ENCODE measurements around the gene NPAS4. TPM values are rescaled to one million over a fixed set of nuclear protein-coding genes. Genes with fewer than 3 reads are reported as not detected.
"Not testable (repeated sequence)": the region's sequence is repeated elsewhere in the genome, so short reads cannot be mapped to it uniquely, and the experiment has no call there.

Gene NPAS4
- total and polyA plus RNA-seq, 2 of the 13 experiments (the other 11 are each of a cell fraction or from before 2014, with no cell fraction given): not detected

DNA sequence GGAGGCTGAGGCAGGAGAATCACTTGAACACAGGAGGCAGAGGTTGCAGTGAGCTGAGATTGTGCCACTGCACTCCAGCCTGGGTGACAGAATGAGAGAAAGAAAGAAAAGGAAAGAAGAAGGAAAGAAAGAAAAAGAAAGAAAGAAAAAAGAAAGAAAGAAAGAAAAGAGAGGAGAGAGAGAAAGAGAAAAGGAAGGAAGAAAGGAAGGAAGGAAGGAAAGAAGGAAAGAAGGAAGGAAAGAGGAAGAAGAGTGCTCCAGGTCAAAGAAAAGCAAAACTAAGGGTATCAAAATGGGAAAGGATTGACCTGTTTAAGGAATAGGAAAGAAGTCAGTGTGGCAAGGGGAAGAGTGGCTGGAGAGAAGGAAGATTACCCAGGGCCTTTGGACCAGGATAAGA is 10.5 kb downstream of the NPAS4 start:
- H3K27ac ChIP-seq (ENCODE audit: extremely low read length, insufficient read depth, low read length); H3K9me3 ChIP-seq (ENCODE audit: low read length); in situ Hi-C loops (cut with HindIII; ENCODE audit: extremely low pct_ligation_motif_present, low pct_unique_long_range_greater_than_20kb); ATAC-seq; DNase-seq (ENCODE audit: low spot score); H3K4me1 ChIP-seq (ENCODE audit: insufficient read depth, low read length); H3K79me2 ChIP-seq (ENCODE audit: insufficient read depth, low read length); H3K4me3 ChIP-seq (replicated peaks in 1 of 3; ENCODE audit: insufficient read depth in 1 of 3, low read depth in 2 of 3, low read length in 3 of 3); H2AFZ ChIP-seq (ENCODE audit: low read length); H3K27me3 ChIP-seq (ENCODE audit: control insufficient read depth in 1 of 2, insufficient read depth in 2 of 2, low read length in 2 of 2); BruUV-seq (replicated peaks); intact Hi-C loops (cut with micrococcal nuclease; ENCODE audit: unreplicated experiment); H3K4me2 ChIP-seq (ENCODE audit: low read depth, low read length); H4K20me1 ChIP-seq (ENCODE audit: insufficient read depth, low read length); FAIRE-seq; H3K9ac ChIP-seq (ENCODE audit: insufficient read depth, low read depth, low read length): not testable (repeated sequence)
- ChIA-PET POLR2A (interaction anchor here (1.1 kb wide), 1 partner anchor 8 kb away, joined by 3 read pairs; no protein-coding TSS in a partner anchor), CTCF (ENCODE audit: low intra/inter-chr PET ratio, low total read pairs) (interaction anchor here (1.4 kb wide), 1 partner anchor 23 kb away, joined by 5 read pairs; no protein-coding TSS in a partner anchor)
- peaks cover 4 to 13% of the 10 kb centered on the region in 2 experiments; a peak in 3 of 5 replicates for H3K36me3 ChIP-seq (replicated peaks in 1 of 2; ENCODE audit: control insufficient read depth in 1 of 2, insufficient read depth in 2 of 2, low read length in 2 of 2)

GRCh38 chr11:66431871-66432329 is 11.1 kb downstream of the NPAS4 start:
- H3K27me3 ChIP-seq (ENCODE audit: control insufficient read depth in 1 of 2, insufficient read depth in 2 of 2, low read length in 2 of 2); H3K4me1 ChIP-seq (ENCODE audit: insufficient read depth, low read length); FAIRE-seq; H3K27ac ChIP-seq (ENCODE audit: extremely low read length, insufficient read depth, low read length); H3K4me2 ChIP-seq (ENCODE audit: low read depth, low read length); H2AFZ ChIP-seq (ENCODE audit: low read length); H3K9me3 ChIP-seq (ENCODE audit: low read length); intact Hi-C loops (cut with micrococcal nuclease; ENCODE audit: unreplicated experiment); H3K4me3 ChIP-seq (replicated peaks in 1 of 3; ENCODE audit: insufficient read depth in 1 of 3, low read depth in 2 of 3, low read length in 3 of 3); ATAC-seq; POLR2A ChIA-PET; H4K20me1 ChIP-seq (ENCODE audit: insufficient read depth, low read length); BruUV-seq (replicated peaks); in situ Hi-C loops (cut with HindIII; ENCODE audit: extremely low pct_ligation_motif_present, low pct_unique_long_range_greater_than_20kb); H3K9ac ChIP-seq (ENCODE audit: insufficient read depth, low read depth, low read length); DNase-seq (ENCODE audit: low spot score); H3K79me2 ChIP-seq (ENCODE audit: insufficient read depth, low read length): not testable (repeated sequence)
- CTCF ChIA-PET (ENCODE audit: low intra/inter-chr PET ratio, low total read pairs): interaction anchor here (1.4 kb wide), 1 partner anchor 24 kb away, joined by 5 read pairs; no protein-coding TSS in a partner anchor
- 89% methylated on average over 8 of the region's 8 CpGs for WGBS (ENCODE audit: low lambda C conversion rate)
- H3K36me3 ChIP-seq (replicated peaks in 1 of 2; ENCODE audit: control insufficient read depth in 1 of 2, insufficient read depth in 2 of 2, low read length in 2 of 2): peaks cover 7 to 19% of the 10 kb centered on the region in 2 experiments; a peak in 4 of 5 replicates

GRCh38 chr11:66432597-66432996 is 11.8 kb downstream of the NPAS4 start:
- BruUV-seq (replicated peaks): no TSS peak
- no peak overlapping the region for H3K9ac ChIP-seq (ENCODE audit: insufficient read depth, low read depth, low read length)
- ChIA-PET CTCF (ENCODE audit: low intra/inter-chr PET ratio, low total read pairs) (interaction anchor here (0.6 to 1.4 kb wide), 2 partner anchors 10 to 24 kb away, joined by 3 to 5 read pairs; no protein-coding TSS in a partner anchor), POLR2A (no interaction called here)
- 97% methylated on average over 7 of the region's 7 CpGs for WGBS (ENCODE audit: low lambda C conversion rate)
- in situ Hi-C loops (cut with HindIII; ENCODE audit: extremely low pct_ligation_motif_present, low pct_unique_long_range_greater_than_20kb) (no loop called here), intact Hi-C loops (cut with micrococcal nuclease; ENCODE audit: unreplicated experiment) (no loop called here)
- no peaks in the 10 kb centered on the region for H3K27me3 ChIP-seq (ENCODE audit: control insufficient read depth in 1 of 2, insufficient read depth in 2 of 2, low read length in 2 of 2)
- no peak overlapping the region for H3K4me3 ChIP-seq (replicated peaks in 1 of 3; ENCODE audit: insufficient read depth in 1 of 3, low read depth in 2 of 3, low read length in 3 of 3)
- H3K36me3 ChIP-seq (replicated peaks in 1 of 2; ENCODE audit: control insufficient read depth in 1 of 2, insufficient read depth in 2 of 2, low read length in 2 of 2): peaks cover 7 to 21% of the 10 kb centered on the region in 2 experiments; a peak in 4 of 5 replicates
- TF ChIP-seq ZNF572 (CRISPR knock-in tag; IDR thresholded peaks at IDR 0.05): no peak
- TF ChIP-seq ZNF639 (CRISPR knock-in tag; conservative IDR thresholded peaks at IDR 0.05): no peak
- TF ChIP-seq ZNF740 (CRISPR knock-in tag; IDR thresholded peaks at IDR 0.05): no peak
- no peak for TF ChIP-seq MEF2D (CRISPR knock-in tag; IDR thresholded peaks at IDR 0.05)
- no peak for TF ChIP-seq ZNF670 (CRISPR knock-in tag; IDR thresholded peaks at IDR 0.05; ENCODE audit: borderline replicate concordance)
- TF ChIP-seq NR2C2 (CRISPR knock-in tag; IDR thresholded peaks at IDR 0.05; ENCODE audit: borderline replicate concordance): no peak
- no peak for TF ChIP-seq NPAS2 (CRISPR knock-in tag; IDR thresholded peaks at IDR 0.05; ENCODE audit: borderline replicate concordance)
- H3K27ac ChIP-seq (ENCODE audit: extremely low read length, insufficient read depth, low read length): no peak overlapping the region
- no peak for DNase-seq (ENCODE audit: low spot score)
- no peak overlapping the region for H3K4me2 ChIP-seq (ENCODE audit: low read depth, low read length)
- no peaks in the 10 kb centered on the region for H4K20me1 ChIP-seq (ENCODE audit: insufficient read depth, low read length)
- H3K4me1 ChIP-seq (ENCODE audit: insufficient read depth, low read length): peaks cover 9% of the 10 kb centered on the region; the same call in 1 of the 2 replicates
- ATAC-seq: no peak
- peaks cover 3% of the 10 kb centered on the region for H3K79me2 ChIP-seq (ENCODE audit: insufficient read depth, low read length)
- no peak for FAIRE-seq
- no peaks in the 10 kb centered on the region for H3K9me3 ChIP-seq (ENCODE audit: low read length)
- H2AFZ ChIP-seq (ENCODE audit: low read length): no peak overlapping the region

All from HepG2 (cell line).